Tibial nerve (tissue), 4 donors: ENCODE measurements around the gene FAM170B. TPM values are rescaled to one million over a fixed set of nuclear protein-coding genes. Genes with fewer than 3 reads are reported as not detected.
A peak's percentile ranks its signal among the peaks of the same experiment; 100 is the strongest.

Experiments used
- DNase-seq, 2 donors: peaks; one replicate each; pipeline ENCODE4 v3.0.0-alpha.2; 2019; ENCODE audit warnings: low spot score in 2 of 2
- H3K27ac ChIP-seq, 4 donors: fragments of 200-600 bp; sonication (generic) in 3 of 4; one replicate each; pipeline ENCODE4 v1.5.1; 2017 to 2019; ENCODE audit warnings: mild to moderate bottlenecking in 1 of 4
- H3K27me3 ChIP-seq, 2 donors: fragments of 200-600 bp; sonication (generic) in 1 of 2; one replicate each; pipeline versions ENCODE4 v1.5.1 to v1.6.0; 2017 to 2019
- H3K36me3 ChIP-seq, 3 donors: fragments of 200-600 bp; sonication (generic); one replicate each; pipeline ENCODE4 v1.5.1; 2018 to 2019
- H3K4me1 ChIP-seq, 4 donors: fragments of 200-600 bp; sonication (generic) in 3 of 4; one replicate each; pipeline ENCODE4 v1.5.1; 2017 to 2019
- H3K4me3 ChIP-seq, 4 donors: fragments of 200-600 bp; sonication (generic) in 3 of 4; one replicate each; pipeline ENCODE4 v1.5.1; 2017 to 2019; ENCODE audit warnings: mild to moderate bottlenecking in 1 of 4, moderate library complexity in 1 of 4
- H3K9me3 ChIP-seq, 4 donors: fragments of 200-600 bp; sonication (generic) in 3 of 4; one replicate each; pipeline ENCODE4 v1.5.1; 2017 to 2019
- EP300 ChIP-seq, 2 donors: sonication (generic); formaldehyde crosslinking; IDR thresholded peaks; one replicate each; pipeline ENCODE4 v1.6.1; 2017; ENCODE audit warnings: antibody characterized with exemption in 2 of 2, mild to moderate bottlenecking in 1 of 2
- POLR2A ChIP-seq, 2 donors: fragments of 450-650 bp; IDR thresholded peaks; one replicate each; pipeline ENCODE4 v1.6.1; 2017; ENCODE audit warnings: antibody characterized with exemption in 2 of 2, mild to moderate bottlenecking in 2 of 2, moderate library complexity in 2 of 2
- WGBS, 2 donors: methylation state at CpG; one replicate each; pipeline ENCODE4 v1.1.5; 2018; 5-methylcytosine and 5-hydroxymethylcytosine counted together
- total RNA-seq, 4 donors: library from RNA; depleted of rRNA; stranded (reverse); fragments of >200 nt; gene quantifications; one replicate each; pipeline ENCODE4 v1.1.0, GENCODE V29; 2016
- TF ChIP-seq, protein P1 (sequence below), 5 experiments: fragments of 200-600 bp in 3 of 5; fragments of 450-650 bp in 2 of 5; sonication (generic) in 3 of 5; IDR thresholded peaks; one replicate each; pipeline ENCODE4 v1.5.1; 2016 to 2019; ENCODE audit warnings: antibody characterized with exemption in 5 of 5, mild to moderate bottlenecking in 3 of 5, moderate library complexity in 2 of 5

The FAM170B gene
- total RNA-seq, 4 donors from 2014 or later = 0.63 TPM; not detected in 3

DNA sequence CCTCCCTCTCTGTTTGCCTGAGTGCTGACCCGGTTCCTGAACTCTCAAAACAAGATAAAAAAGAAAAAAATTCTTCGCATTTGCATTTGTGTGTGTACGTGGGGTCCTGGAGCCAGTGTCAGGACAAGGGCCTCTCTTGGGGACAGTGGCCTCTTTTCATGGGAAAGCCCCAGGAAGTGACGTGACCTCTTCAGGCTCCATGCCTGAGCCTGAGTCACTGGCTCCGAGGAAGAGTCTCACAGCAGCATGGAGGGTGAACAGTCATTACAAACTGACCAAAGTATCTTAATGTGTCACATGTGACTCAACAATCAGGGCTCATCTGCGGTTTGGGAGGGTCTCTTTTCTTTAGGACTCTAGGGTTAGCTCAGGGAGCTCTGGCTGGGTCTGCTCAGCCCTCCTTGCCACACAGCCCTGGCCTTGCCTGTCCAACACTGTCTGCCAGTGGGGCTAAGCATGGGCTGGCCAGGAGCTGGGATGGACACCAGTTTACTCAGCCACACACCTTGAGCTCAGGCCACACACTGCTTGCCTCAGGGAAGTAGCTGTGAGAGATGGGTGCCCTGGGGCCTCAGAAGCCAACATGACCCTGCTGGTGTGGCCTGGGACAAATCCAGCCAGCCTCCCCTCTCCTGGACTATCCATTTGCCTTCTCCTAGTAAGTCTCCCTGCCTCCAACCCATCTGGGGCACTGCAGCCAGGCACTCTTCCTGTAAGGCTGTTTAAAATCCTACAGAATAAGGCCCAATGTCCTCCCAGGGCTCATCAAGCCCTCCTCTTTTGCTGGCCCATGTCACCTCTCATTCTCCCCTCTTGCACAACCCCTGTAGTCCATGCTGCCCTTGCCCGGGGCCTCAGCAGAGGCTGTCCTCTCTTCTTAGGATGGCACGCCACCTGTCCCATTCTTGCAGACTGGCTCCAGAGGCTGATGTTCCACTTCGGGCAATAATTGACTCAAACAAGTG lies 43.9 kb upstream of the FAM170B start:
- Histone ChIP-seq H3K27me3 (no peaks in the 10 kb centered on the region), H3K9me3 (no peaks in the 10 kb centered on the region), H3K27ac (peak overlapping the region in 3 of 4 donors; percentile 40 to 68 (median 51)), H3K36me3 (no peaks in the 10 kb centered on the region), H3K4me1 (peaks cover 0 to 17% (median 14%) of the 10 kb centered on the region in 4 donors), H3K4me3 (no peak overlapping the region)
- WGBS, 2 donors = 50 to 52% methylated on average over 9 of the region's 9 CpGs
- no peak for DNase-seq
- TF ChIP-seq, protein P1, sequence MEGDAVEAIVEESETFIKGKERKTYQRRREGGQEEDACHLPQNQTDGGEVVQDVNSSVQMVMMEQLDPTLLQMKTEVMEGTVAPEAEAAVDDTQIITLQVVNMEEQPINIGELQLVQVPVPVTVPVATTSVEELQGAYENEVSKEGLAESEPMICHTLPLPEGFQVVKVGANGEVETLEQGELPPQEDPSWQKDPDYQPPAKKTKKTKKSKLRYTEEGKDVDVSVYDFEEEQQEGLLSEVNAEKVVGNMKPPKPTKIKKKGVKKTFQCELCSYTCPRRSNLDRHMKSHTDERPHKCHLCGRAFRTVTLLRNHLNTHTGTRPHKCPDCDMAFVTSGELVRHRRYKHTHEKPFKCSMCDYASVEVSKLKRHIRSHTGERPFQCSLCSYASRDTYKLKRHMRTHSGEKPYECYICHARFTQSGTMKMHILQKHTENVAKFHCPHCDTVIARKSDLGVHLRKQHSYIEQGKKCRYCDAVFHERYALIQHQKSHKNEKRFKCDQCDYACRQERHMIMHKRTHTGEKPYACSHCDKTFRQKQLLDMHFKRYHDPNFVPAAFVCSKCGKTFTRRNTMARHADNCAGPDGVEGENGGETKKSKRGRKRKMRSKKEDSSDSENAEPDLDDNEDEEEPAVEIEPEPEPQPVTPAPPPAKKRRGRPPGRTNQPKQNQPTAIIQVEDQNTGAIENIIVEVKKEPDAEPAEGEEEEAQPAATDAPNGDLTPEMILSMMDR (IDR thresholded peaks at IDR 0.05) = no peak
- TF ChIP-seq EP300 (IDR thresholded peaks at IDR 0.05) (no peak), POLR2A (IDR thresholded peaks at IDR 0.05) (no peak)

DNA sequence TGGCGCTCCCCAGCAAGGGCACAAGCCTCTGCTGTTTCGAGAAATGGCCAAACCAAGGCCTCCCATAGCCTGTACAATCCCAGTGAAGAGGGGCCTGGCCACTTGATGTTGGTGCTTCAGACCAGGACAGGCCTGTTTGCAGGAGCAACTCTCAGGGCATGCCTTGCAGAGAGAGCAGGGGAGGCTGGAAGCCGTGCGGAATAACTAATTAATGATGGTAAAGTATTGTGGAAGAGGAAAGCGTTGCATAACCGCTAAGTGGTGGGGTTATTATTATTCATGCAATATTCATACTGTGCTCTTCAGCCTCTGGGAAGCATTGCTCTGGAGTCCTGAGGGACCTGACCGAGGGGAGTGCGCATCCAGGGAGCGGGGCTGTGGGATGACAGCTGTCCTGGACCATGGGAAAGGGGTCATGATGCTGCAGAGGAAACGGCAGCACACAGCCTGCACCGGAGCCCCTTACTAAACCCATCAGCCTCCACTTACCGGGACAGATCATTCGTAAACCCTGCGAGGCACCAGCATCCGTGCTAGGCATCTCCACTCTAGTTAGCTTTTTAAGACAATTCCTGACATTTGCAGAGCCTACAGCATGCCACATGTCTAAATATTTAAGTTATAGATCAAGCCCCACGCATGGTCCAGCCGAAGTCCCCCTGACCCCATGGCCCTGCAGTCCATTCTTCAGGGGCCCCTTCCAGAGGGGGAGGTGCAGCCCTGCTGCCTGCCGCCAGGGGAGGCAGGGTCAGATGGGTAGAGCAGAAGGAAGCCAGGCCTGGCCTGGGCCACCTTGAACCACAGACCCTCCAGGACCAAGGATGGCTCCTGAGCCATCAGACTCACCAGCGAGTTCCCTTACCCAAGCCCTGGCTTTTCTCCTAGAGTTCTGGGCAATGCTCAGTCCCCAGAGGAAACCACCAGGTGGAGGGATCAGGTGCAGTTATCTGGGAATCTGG lies 42.8 kb upstream of the FAM170B start:
- no peaks in the 10 kb centered on the region for H3K9me3 ChIP-seq
- TF ChIP-seq POLR2A (IDR thresholded peaks at IDR 0.05) = no peak
- TF ChIP-seq, protein P1 (IDR thresholded peaks at IDR 0.05) = no peak
- TF ChIP-seq EP300 (IDR thresholded peaks at IDR 0.05) = no peak
- no peaks in the 10 kb centered on the region for H3K27me3 ChIP-seq
- H3K27ac ChIP-seq = peak overlapping the region in 3 of 4 donors; percentile 40 to 68 (median 51)
- DNase-seq = no peak
- no peak overlapping the region for H3K4me3 ChIP-seq
- no peaks in the 10 kb centered on the region for H3K36me3 ChIP-seq
- peaks cover 0 to 17% (median 14%) of the 10 kb centered on the region in 4 donors for H3K4me1 ChIP-seq
- 84% methylated on average over 18 to 19 of the region's 19 CpGs for WGBS, 2 donors

DNA sequence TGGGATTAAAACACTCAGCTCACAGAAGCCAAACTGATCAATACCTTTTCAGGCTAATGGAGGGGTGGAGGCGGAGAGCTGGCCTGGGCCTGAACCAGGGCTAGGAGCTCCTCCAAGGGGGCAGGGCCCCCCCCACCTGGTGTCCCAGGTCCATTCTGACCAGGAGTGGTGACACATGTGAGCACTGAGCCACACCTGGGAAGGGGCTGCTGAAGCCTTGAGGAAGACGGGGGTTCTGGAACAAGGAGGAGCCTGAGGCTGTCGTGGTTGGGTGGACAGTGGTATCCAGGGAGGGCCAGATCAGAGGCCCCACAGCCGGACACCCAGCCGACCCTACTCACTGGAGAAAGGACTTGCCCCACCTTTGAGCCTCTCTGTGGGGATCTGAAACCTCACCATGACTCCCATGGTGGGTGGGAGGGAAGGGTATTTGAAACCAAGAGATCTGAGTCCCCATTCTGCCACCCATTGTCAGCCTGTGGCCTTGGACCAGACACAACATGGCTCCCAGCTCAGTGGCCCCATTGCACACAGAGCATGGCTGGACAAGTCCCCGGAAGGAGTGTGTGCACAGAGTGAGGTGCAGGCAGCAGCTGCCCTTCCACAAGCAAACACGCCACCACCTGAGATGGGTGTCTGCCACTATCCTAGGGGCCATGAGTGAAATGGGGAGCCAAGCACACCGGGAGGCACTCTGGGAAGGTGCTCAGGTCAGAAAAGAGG lies 41.9 kb upstream of the FAM170B start:
- Histone ChIP-seq H3K27me3 (no peaks in the 10 kb centered on the region), H3K9me3 (no peaks in the 10 kb centered on the region), H3K36me3 (no peaks in the 10 kb centered on the region), H3K4me1 (peaks cover 0 to 17% (median 14%) of the 10 kb centered on the region in 4 donors), H3K4me3 (no peak overlapping the region), H3K27ac (no peak overlapping the region)
- TF ChIP-seq POLR2A (IDR thresholded peaks at IDR 0.05) = no peak
- no peak for TF ChIP-seq EP300 (IDR thresholded peaks at IDR 0.05)
- TF ChIP-seq, protein P1 (IDR thresholded peaks at IDR 0.05) = no peak
- WGBS, 2 donors = 96 to 97% methylated on average over 7 to 8 of the region's 8 CpGs
- DNase-seq = no peak

DNA sequence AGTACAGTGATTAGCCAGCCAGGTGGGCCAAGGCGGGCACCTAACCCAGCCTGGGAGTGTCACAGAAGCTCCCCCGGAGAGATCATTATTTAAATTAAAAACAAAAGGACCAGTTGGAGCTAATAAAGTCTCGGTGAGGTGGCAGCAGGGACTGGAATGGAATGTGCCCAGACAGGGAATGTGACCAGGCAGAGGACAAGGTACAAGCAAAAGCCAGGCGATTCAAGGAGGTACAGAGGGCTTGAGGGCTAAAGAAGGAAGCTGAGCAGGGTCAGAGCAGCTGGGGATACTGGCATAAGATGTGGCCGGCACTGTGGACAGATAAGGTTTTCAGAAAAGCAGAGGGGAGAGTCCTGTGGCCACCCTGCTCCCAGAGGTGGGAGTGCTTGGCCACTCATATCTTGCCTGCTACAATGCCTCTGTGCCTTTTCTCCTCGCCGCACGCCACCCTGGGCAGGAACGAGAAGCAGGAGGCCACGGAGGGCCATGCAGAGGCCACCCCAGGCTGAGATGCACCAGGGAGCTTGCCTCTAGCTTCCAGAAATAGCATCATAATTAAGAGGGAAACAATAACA lies 41.2 kb upstream of the FAM170B start:
- no peak for DNase-seq
- no peak overlapping the region for H3K4me3 ChIP-seq
- H3K4me1 ChIP-seq = peaks cover 0 to 17% (median 14%) of the 10 kb centered on the region in 4 donors
- H3K9me3 ChIP-seq = no peaks in the 10 kb centered on the region
- TF ChIP-seq POLR2A (IDR thresholded peaks at IDR 0.05) (no peak), EP300 (IDR thresholded peaks at IDR 0.05) (no peak)
- TF ChIP-seq, protein P1 (IDR thresholded peaks at IDR 0.05) = no peak
- no peaks in the 10 kb centered on the region for H3K27me3 ChIP-seq
- no peak overlapping the region for H3K27ac ChIP-seq
- H3K36me3 ChIP-seq = no peaks in the 10 kb centered on the region
- 82 to 89% methylated on average over 10 of the region's 10 CpGs for WGBS, 2 donors
